ENCODE results near the gene MYOCOS. TPM values are rescaled to one million over a fixed set of nuclear protein-coding genes. Genes with fewer than 3 reads are reported as not detected.

MYOCOS gene
- total RNA-seq, 1 experiment from 2014 or later, result not detected

DNA sequence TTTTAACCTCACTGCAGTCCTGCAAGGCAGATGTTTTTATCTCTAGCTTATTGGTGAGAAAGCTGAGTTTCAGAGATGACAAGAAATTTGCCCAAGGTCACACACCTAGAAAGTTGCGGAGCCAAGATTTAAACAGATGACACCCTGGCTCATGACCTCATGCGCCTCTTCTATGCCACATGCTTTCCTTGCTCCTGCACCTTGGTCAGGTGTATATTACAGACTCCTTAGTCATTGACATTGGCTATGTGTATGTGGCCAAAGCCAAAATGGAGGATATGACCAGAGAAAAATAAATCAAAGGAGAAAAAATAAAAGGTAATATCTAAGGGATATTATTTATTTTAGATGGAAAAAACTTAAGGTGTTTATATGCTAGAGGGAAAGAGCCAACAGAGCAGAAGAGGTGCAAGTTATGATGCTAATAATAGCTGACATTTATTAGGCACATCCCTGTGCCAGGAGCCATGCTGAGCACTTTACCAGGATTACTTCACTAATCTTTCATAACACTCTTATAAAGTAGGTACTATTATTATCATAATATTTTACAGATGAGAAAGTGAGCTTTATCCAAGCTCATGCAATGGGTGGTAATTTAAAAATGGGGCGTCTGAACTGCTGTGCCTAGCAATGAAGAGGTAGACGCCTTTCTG lies 44.2 kb downstream of the MYOCOS start (continued):
- TF ChIP-seq, protein P1, sequence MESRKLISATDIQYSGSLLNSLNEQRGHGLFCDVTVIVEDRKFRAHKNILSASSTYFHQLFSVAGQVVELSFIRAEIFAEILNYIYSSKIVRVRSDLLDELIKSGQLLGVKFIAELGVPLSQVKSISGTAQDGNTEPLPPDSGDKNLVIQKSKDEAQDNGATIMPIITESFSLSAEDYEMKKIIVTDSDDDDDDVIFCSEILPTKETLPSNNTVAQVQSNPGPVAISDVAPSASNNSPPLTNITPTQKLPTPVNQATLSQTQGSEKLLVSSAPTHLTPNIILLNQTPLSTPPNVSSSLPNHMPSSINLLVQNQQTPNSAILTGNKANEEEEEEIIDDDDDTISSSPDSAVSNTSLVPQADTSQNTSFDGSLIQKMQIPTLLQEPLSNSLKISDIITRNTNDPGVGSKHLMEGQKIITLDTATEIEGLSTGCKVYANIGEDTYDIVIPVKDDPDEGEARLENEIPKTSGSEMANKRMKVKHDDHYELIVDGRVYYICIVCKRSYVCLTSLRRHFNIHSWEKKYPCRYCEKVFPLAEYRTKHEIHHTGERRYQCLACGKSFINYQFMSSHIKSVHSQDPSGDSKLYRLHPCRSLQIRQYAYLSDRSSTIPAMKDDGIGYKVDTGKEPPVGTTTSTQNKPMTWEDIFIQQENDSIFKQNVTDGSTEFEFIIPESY (IDR thresholded peaks at IDR 0.05; ENCODE audit: extremely low read depth, insufficient replicate concordance, low read length), result no peak
- TF ChIP-seq SRF (IDR thresholded peaks at IDR 0.05; ENCODE audit: low read depth) (no peak), SIN3A (IDR thresholded peaks at IDR 0.05; ENCODE audit: low read depth) (no peak), EZH2 (IDR thresholded peaks at IDR 0.05) (no peak), EGR1 (IDR thresholded peaks at IDR 0.05; ENCODE audit: low read depth) (no peak)
- TF ChIP-seq, protein P2, sequence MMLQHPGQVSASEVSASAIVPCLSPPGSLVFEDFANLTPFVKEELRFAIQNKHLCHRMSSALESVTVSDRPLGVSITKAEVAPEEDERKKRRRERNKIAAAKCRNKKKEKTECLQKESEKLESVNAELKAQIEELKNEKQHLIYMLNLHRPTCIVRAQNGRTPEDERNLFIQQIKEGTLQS (IDR thresholded peaks at IDR 0.05), result no peak

DNA sequence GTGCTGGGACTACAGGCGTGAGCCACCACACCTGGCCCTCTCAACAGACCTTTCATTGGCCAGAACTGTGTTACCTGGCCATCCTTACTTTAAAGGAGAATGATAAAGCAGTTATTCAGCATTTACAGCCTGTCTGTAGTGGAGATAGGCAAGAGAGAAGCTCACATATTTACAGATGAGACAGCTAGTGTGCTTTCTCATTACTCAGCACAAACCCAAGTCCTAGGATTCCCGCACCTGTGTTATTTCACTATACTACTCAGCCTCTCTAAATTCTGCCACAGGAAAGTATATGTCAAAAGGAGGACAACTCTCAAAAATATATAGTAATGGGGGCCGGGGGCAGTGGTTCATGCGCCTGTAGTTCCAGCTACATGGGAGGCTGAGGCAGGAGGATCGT lies 46.3 kb downstream of the MYOCOS start:
- Histone ChIP-seq H3K9ac (ENCODE audit: low read length) (no peak overlapping the region), H3K9me3 (ENCODE audit: control insufficient read depth in 1 of 2, insufficient read depth in 1 of 2, low read depth in 1 of 2, low read length in 2 of 2) (no peaks in the 10 kb centered on the region), H3K4me3 (replicated peaks in 1 of 2; ENCODE audit: low read depth in 1 of 2, low read length in 2 of 2) (no peak overlapping the region), H3K9me2 (ENCODE audit: insufficient read depth) (no peaks in the 10 kb centered on the region), H3K79me2 (ENCODE audit: insufficient read depth, low read length) (no peaks in the 10 kb centered on the region), H3K36me3 (ENCODE audit: control insufficient read depth in 1 of 2, insufficient read depth in 2 of 2, low read length in 2 of 2) (no peaks in the 10 kb centered on the region), H3K4me1 (ENCODE audit: control insufficient read depth in 1 of 2, insufficient read depth in 2 of 2, low read length in 2 of 2) (no peaks in the 10 kb centered on the region), H4K20me1 (ENCODE audit: insufficient read depth) (no peaks in the 10 kb centered on the region), H3K4me2 (ENCODE audit: low read length) (no peak overlapping the region), H3K27ac (ENCODE audit: low read depth, low read length) (no peak overlapping the region), H3K27me3 (ENCODE audit: insufficient read depth, low read length) (no peaks in the 10 kb centered on the region), H2AFZ (ENCODE audit: low read depth, low read length, poor library complexity, severe bottlenecking) (no peak overlapping the region)
- no TSS peak for BruUV-seq (replicated peaks)
- intact Hi-C loops (cut with micrococcal nuclease), result no loop called here
- no peak for TF ChIP-seq CBX3 (IDR thresholded peaks at IDR 0.05; ENCODE audit: low read depth)
- ChIA-PET POLR2A (no interaction called here), RAD21 (ENCODE audit: low non-redundant PET in 1 of 2, low total read pairs in 2 of 2, uncharacterized antibody in 2 of 2, unreplicated experiment in 2 of 2) (no interaction called here), CTCF (interaction anchor here (1.1 kb wide), 1 partner anchor 315 kb away, joined by 3 read pairs; no protein-coding TSS in a partner anchor)
- DNase-seq (ENCODE audit: low read depth, low spot score), result no peak
- no peak for ATAC-seq
